HFFc6 (cell line): ENCODE results near the gene PFN1. TPM values are rescaled to one million over a fixed set of nuclear protein-coding genes. Genes with fewer than 3 reads are reported as not detected.

Experiments
- DNase-seq: peaks from one replicate; pipeline ENCODE4 v3.0.0-alpha.2; 2018
- H3K27ac Mint-ChIP-seq: 2 replicates; pipeline ENCODE4 v1.8.0; 2020; ENCODE audit warnings: mild to moderate bottlenecking, mixed read lengths
- H3K27me3 Mint-ChIP-seq: 2 replicates; pipeline ENCODE4 v1.8.0; 2021; ENCODE audit warnings: mild to moderate bottlenecking, moderate library complexity, mixed read lengths; ENCODE audit not compliant: insufficient read depth
- H3K36me3 Mint-ChIP-seq: 2 replicates; pipeline ENCODE4 v1.8.0; 2021; ENCODE audit warnings: low read depth, mixed read lengths
- H3K4me1 Mint-ChIP-seq: 2 replicates; pipeline ENCODE4 v1.8.0; 2020; ENCODE audit warnings: low read depth, mixed read lengths
- H3K4me3 Mint-ChIP-seq: 2 replicates; pipeline ENCODE4 v1.8.0; 2020; ENCODE audit warnings: mild to moderate bottlenecking, moderate library complexity, mixed read lengths
- H3K9me3 Mint-ChIP-seq: 2 replicates; pipeline ENCODE4 v1.8.0; 2020; ENCODE audit warnings: mild to moderate bottlenecking, mixed read lengths
- CTCF ChIP-seq: fragments of 200-600 bp; sonication (generic); IDR thresholded peaks from 2 replicates; pipeline ENCODE4 v1.5.0; 2021; ENCODE audit warnings: antibody characterized with exemption, mild to moderate bottlenecking
- total RNA-seq, 6 experiments: library from RNA; stranded (reverse); fragmentation: NEBNext Ultra II Directional; extraction: Animal tissue kit (Norgen Biotek cat#: 25700); gene quantifications; 2 replicates in 1 of 6; 3 replicates in 5 of 6; pipeline ENCODE4 v1.2.3, GENCODE V29; 2021

The PFN1 gene
- total RNA-seq, 6 experiments from 2014 or later, result 1,630 to 1,970 (median 1,832) TPM

GRCh38 chr17:4946312-4946976 lies 1.9 kb downstream of the PFN1 start:
- no peak for DNase-seq
- no peak for TF ChIP-seq CTCF
- Mint-ChIP-seq H3K9me3 (no peaks in the 10 kb centered on the region), H3K4me1 (peaks cover 69% of the 10 kb centered on the region), H3K27ac (peak overlapping the region; percentile 91), H3K36me3 (peaks cover 55% of the 10 kb centered on the region), H3K27me3 (peaks cover 11% of the 10 kb centered on the region), H3K4me3 (peak overlapping the region; percentile 91)

- TF ChIP-seq CTCF, result no peak
- Mint-ChIP-seq H3K4me3 (peak overlapping the region; percentile 91), H3K36me3 (peaks cover 60% of the 10 kb centered on the region), H3K9me3 (no peaks in the 10 kb centered on the region), H3K4me1 (peaks cover 69% of the 10 kb centered on the region), H3K27me3 (peaks cover 11% of the 10 kb centered on the region), H3K27ac (peak overlapping the region; percentile 91)
- DNase-seq, result no peak
Observed at GRCh38 chr17:4945944-4946280, 2.4 kb downstream of the PFN1 start.

GRCh38 chr17:4945176-4945943 lies 3.0 kb downstream of the PFN1 start:
- Mint-ChIP-seq H3K27ac (peak overlapping the region; percentile 91), H3K9me3 (no peaks in the 10 kb centered on the region), H3K27me3 (peaks cover 14% of the 10 kb centered on the region), H3K4me1 (peaks cover 65% of the 10 kb centered on the region), H3K36me3 (peaks cover 64% of the 10 kb centered on the region), H3K4me3 (peak overlapping the region; percentile 91)
- peak; percentile 89 for DNase-seq
- TF ChIP-seq CTCF, result no peak

- no peak for DNase-seq
- Mint-ChIP-seq H3K27me3 (peaks cover 17% of the 10 kb centered on the region), H3K27ac (peak overlapping the region; percentile 91), H3K4me3 (peak overlapping the region; percentile 91), H3K9me3 (no peaks in the 10 kb centered on the region), H3K36me3 (peaks cover 64% of the 10 kb centered on the region), H3K4me1 (peaks cover 62% of the 10 kb centered on the region)
- TF ChIP-seq CTCF, result no peak
Observed at GRCh38 chr17:4944554-4945175, 3.7 kb downstream of the PFN1 start.

- H3K4me3 Mint-ChIP-seq, result peak overlapping the region; percentile 91
- peaks cover 17% of the 10 kb centered on the region for H3K27me3 Mint-ChIP-seq
- peak overlapping the region; percentile 91 for H3K27ac Mint-ChIP-seq
- peaks cover 63% of the 10 kb centered on the region for H3K4me1 Mint-ChIP-seq
- peaks cover 64% of the 10 kb centered on the region for H3K36me3 Mint-ChIP-seq
- TF ChIP-seq CTCF, result no peak
- DNase-seq, result no peak
- no peaks in the 10 kb centered on the region for H3K9me3 Mint-ChIP-seq
Observed at GRCh38 chr17:4944163-4944553, 4.2 kb downstream of the PFN1 start.
